Caco-2 (cell line): Measurements from ENCODE around the gene IP6K1. TPM values are rescaled to one million over a fixed set of nuclear protein-coding genes. Genes with fewer than 3 reads are reported as not detected.
A peak's percentile ranks its signal among the peaks of the same experiment; 100 is the strongest.

Source experiments
- BruUV-seq: library from RNA; stranded (reverse); fragments of 400-500 nt; replicated peaks from 2 replicates; lab custom pipeline; 2021; lab: Mats Ljungman, UMichigan
- CTCF ChIA-PET: fragments of 300-600 bp; sonication (Branson Sonifier 250); formaldehyde crosslinking; loops from one replicate; lab custom pipeline; 2022; ENCODE audit warnings: antibody characterized with exemption; lab: Charles Lee
- POLR2A ChIA-PET: fragments of 300-600 bp; sonication (Branson Sonifier 250); formaldehyde crosslinking; loops from one replicate; lab custom pipeline; 2022; ENCODE audit warnings: antibody characterized with exemption; lab: Charles Lee
- DNase-seq, 2 experiments: peaks; one replicate each; pipeline versions ENCODE4 v3.0.0 to v3.0.0-alpha.2; 2020 to 2022
- H3K27me3 ChIP-seq: replicated peaks from 2 replicates; pipeline ENCODE4 v1.6.0; 2011; ENCODE audit warnings: low read length; ENCODE audit not compliant: control insufficient read depth, insufficient read depth
- H3K36me3 ChIP-seq: 2 replicates; pipeline ENCODE4 v1.5.1; 2011; ENCODE audit warnings: low read length; ENCODE audit not compliant: control insufficient read depth, insufficient read depth
- H3K4me1 ChIP-seq: fragments of 250-450 bp; sonication (Bioruptor Pico); 2 replicates; pipeline ENCODE4 v1.5.1; 2020; ENCODE audit warnings: mild to moderate bottlenecking
- H3K4me3 ChIP-seq: 2 replicates; pipeline ENCODE4 v1.5.1; 2011; ENCODE audit warnings: low read depth, mild to moderate bottlenecking, control low read depth, low read length
- H3K9me3 ChIP-seq: fragments of 250-450 bp; sonication (Bioruptor Pico); 2 replicates; pipeline ENCODE4 v1.5.1; 2020; ENCODE audit warnings: mild to moderate bottlenecking, moderate library complexity
- H3K27ac Mint-ChIP-seq: one replicate; pipeline ENCODE4 v1.8.0; 2022; ENCODE audit warnings: mixed read lengths; ENCODE audit not compliant: unreplicated experiment
- H3K27me3 Mint-ChIP-seq: one replicate; pipeline ENCODE4 v1.8.0; 2022; ENCODE audit warnings: mixed read lengths; ENCODE audit not compliant: insufficient read depth, unreplicated experiment
- H3K36me3 Mint-ChIP-seq: one replicate; pipeline ENCODE4 v1.8.0; 2022; ENCODE audit warnings: mild to moderate bottlenecking, mixed read lengths; ENCODE audit not compliant: insufficient read depth, unreplicated experiment
- H3K4me1 Mint-ChIP-seq: one replicate; pipeline ENCODE4 v1.8.0; 2022; ENCODE audit warnings: low read depth, mixed read lengths; ENCODE audit not compliant: unreplicated experiment
- H3K4me3 Mint-ChIP-seq: one replicate; pipeline ENCODE4 v1.8.0; 2022; ENCODE audit warnings: mild to moderate bottlenecking, moderate library complexity, mixed read lengths; ENCODE audit not compliant: unreplicated experiment
- H3K9me3 Mint-ChIP-seq: one replicate; pipeline ENCODE4 v1.8.0; 2022; ENCODE audit warnings: mixed read lengths; ENCODE audit not compliant: unreplicated experiment
- intact Hi-C: fragments of 100-400 bp; cut with micrococcal nuclease; formaldehyde crosslinking; loops from one replicate; pipeline ENCODE4 v1.10.0; 2022; ENCODE audit not compliant: unreplicated experiment
- total RNA-seq: library from RNA; stranded (reverse); gene quantifications from 2 replicates; pipeline ENCODE4 v1.2.3, GENCODE V29; 2022
- TF ChIP-seq, protein P1 (sequence below), 2 experiments: fragments of 200-600 bp in 1 of 2; IDR thresholded peaks; 1 replicate in 1 of 2; 2 replicates in 1 of 2; pipeline versions ENCODE4 v1.5.1 to v1.8.0; 2011 to 2022; ENCODE audit warnings: antibody characterized with exemption in 1 of 2, control low read depth in 1 of 2, inconsistent platforms in 1 of 2, low read depth in 1 of 2, low read length in 1 of 2, mild to moderate bottlenecking in 1 of 2, moderate library complexity in 1 of 2; ENCODE audit not compliant: insufficient read depth in 1 of 2, severe bottlenecking in 1 of 2, unreplicated experiment in 1 of 2

The IP6K1 gene
- total RNA-seq, 1 experiment from 2014 or later, result 35.5 TPM

DNA sequence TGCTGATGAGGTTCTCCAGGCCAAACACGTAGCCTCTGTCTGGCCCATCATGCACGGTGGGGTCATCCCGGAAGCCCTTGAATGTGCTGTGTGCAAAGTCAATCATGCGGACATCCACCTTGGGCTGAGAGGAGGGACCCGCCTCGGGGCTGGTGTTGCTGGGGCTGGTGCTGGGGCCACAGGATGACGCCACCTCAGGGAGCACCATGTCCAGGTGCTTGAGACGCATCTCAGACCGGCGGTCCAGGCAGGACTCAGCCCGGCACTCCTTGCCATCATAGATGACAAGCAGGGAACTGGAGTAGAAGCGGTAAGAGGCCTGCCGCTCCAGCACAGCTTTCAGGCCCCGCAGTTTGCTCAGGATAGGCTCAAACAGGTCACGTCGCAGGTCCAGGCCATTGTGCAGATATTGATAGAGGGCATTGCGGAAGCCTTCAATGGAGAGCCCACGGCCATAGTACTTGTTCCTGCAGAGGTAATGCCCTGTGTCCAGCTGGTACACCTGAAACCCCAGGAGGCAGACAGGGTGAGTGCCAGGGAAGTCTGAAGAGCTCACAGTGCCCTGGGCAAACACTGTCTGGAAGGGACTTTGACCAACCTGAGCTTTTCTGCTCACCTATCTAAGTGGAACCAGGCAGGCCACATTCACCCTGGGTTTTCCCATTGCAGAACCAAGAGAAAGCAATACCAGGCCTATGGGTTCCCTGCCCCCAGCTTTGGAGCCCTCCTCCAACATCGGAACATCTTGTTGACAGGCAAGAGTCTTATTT lies 59.0 kb downstream of the IP6K1 start:
- Histone ChIP-seq H3K27me3 (no peaks in the 10 kb centered on the region), H3K4me1 (peaks cover 9% of the 10 kb centered on the region), H3K9me3 (no peaks in the 10 kb centered on the region), H3K36me3 (peaks cover 3% of the 10 kb centered on the region), H3K4me3 (no peak overlapping the region)
- no peak overlapping the region for H3K27ac Mint-ChIP-seq
- ChIA-PET CTCF (no interaction called here), POLR2A (no interaction called here)
- peaks cover 7% of the 10 kb centered on the region for H3K4me1 Mint-ChIP-seq
- no peaks in the 10 kb centered on the region for H3K9me3 Mint-ChIP-seq
- no peaks in the 10 kb centered on the region for H3K27me3 Mint-ChIP-seq
- TF ChIP-seq, protein P1, sequence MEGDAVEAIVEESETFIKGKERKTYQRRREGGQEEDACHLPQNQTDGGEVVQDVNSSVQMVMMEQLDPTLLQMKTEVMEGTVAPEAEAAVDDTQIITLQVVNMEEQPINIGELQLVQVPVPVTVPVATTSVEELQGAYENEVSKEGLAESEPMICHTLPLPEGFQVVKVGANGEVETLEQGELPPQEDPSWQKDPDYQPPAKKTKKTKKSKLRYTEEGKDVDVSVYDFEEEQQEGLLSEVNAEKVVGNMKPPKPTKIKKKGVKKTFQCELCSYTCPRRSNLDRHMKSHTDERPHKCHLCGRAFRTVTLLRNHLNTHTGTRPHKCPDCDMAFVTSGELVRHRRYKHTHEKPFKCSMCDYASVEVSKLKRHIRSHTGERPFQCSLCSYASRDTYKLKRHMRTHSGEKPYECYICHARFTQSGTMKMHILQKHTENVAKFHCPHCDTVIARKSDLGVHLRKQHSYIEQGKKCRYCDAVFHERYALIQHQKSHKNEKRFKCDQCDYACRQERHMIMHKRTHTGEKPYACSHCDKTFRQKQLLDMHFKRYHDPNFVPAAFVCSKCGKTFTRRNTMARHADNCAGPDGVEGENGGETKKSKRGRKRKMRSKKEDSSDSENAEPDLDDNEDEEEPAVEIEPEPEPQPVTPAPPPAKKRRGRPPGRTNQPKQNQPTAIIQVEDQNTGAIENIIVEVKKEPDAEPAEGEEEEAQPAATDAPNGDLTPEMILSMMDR (IDR thresholded peaks at IDR 0.05; ENCODE audit: insufficient read depth in 1 of 2, low read depth in 1 of 2, low read length in 1 of 2, severe bottlenecking in 1 of 2, unreplicated experiment in 1 of 2), result no peak
- no peak overlapping the region for H3K4me3 Mint-ChIP-seq
- BruUV-seq, result no TSS peak
- H3K36me3 Mint-ChIP-seq, result peaks cover 68% of the 10 kb centered on the region
- intact Hi-C loops, result no loop called here
- DNase-seq, result peak in 1 of 2 experiments; percentile 33

DNA sequence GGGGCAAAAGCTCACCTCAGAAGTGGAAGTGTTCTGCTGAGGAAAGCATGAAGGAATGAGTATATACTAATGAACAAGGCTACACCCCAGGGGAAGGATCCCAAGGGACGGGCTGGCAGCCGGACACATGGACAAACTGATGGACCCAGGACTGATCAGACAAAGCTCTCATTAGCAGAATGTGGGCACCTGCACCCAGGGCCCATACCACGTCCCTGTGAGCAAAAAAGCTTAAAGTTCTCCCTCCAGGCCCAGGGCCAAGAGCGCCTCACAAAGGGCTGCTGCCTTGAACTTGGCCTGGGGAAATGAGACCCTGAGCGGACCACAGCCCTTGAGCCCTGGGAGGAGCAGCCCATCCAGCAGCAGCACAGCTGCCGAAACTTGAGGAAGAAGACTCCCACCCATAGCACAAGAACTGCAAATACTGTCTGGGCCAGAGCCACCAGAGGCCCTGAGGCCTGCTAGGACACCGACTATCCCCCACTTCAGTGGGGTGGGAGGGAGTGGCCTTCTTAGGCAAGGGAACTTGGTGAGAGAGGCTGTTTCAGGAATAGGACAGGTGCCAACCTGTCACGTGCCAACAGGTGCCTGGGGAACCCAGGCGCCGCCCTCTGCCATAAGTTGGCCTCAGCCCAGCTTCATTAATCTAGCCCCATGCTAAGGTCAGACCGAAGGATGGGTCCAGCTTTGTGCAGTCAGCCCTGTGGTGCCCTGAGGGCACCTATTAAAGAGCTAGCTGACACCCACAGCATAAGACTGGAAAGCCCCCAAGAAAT lies 60.2 kb downstream of the IP6K1 start:
- Mint-ChIP-seq H3K4me3 (no peak overlapping the region), H3K9me3 (no peaks in the 10 kb centered on the region), H3K36me3 (peaks cover 72% of the 10 kb centered on the region), H3K4me1 (peaks cover 7% of the 10 kb centered on the region), H3K27ac (no peak overlapping the region), H3K27me3 (no peaks in the 10 kb centered on the region)
- BruUV-seq, result no TSS peak
- Histone ChIP-seq H3K9me3 (no peaks in the 10 kb centered on the region), H3K27me3 (no peaks in the 10 kb centered on the region), H3K4me3 (no peak overlapping the region), H3K36me3 (peaks cover 4% of the 10 kb centered on the region), H3K4me1 (peaks cover 9% of the 10 kb centered on the region)
- TF ChIP-seq, protein P1 (IDR thresholded peaks at IDR 0.05; ENCODE audit: insufficient read depth in 1 of 2, low read depth in 1 of 2, low read length in 1 of 2, severe bottlenecking in 1 of 2, unreplicated experiment in 1 of 2), result no peak
- no peak for DNase-seq
- POLR2A ChIA-PET, result no interaction called here
- CTCF ChIA-PET, result no interaction called here
- intact Hi-C loops, result no loop called here

DNA sequence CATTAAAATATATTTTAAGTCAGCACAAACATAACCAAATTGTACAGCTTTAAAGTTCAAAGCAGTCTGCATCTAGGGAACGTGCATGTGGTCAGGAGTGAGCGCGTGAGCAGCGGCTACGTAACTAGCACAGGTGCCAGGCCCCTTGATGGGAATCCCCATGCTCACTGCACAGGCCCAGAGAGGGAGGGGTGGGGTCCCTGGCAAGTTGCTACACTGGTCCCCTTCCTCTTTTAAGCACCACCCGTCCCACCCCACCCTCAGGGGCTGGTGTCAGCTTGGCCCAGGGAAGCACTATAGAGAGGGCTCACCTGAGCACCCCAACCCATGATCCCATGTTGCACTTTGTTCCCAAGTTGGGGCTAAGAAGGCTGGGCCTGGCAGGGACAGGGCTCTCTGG lies 61.8 kb downstream of the IP6K1 start:
- POLR2A ChIA-PET, result interaction anchor here (0.7 to 1.0 kb wide), 2 partner anchors 57 to 62 kb away, joined by 3 read pairs; partner anchors contain the start of gene IP6K1
- Histone ChIP-seq H3K36me3 (peaks cover 4% of the 10 kb centered on the region), H3K9me3 (no peaks in the 10 kb centered on the region), H3K4me3 (peak overlapping the region; percentile 99), H3K27me3 (no peaks in the 10 kb centered on the region), H3K4me1 (peaks cover 9% of the 10 kb centered on the region)
- Mint-ChIP-seq H3K9me3 (no peaks in the 10 kb centered on the region), H3K27ac (peak overlapping the region; percentile 92), H3K36me3 (peaks cover 74% of the 10 kb centered on the region), H3K27me3 (no peaks in the 10 kb centered on the region), H3K4me1 (peaks cover 7% of the 10 kb centered on the region), H3K4me3 (peak overlapping the region; percentile 79)
- intact Hi-C loops, result loop anchor here (5.0 kb wide), 1 partner anchor 63 kb away; the partner anchor contains the start of gene IP6K1
- peak in 1 of 2 experiments; percentile 34 for DNase-seq
- CTCF ChIA-PET, result interaction anchor here (0.6 to 1.0 kb wide), 2 partner anchors 9 to 23 kb away, joined by 3 to 8 read pairs; no protein-coding TSS in a partner anchor
- TSS peak; percentile 81 for BruUV-seq
- TF ChIP-seq, protein P1 (IDR thresholded peaks at IDR 0.05; ENCODE audit: insufficient read depth in 1 of 2, low read depth in 1 of 2, low read length in 1 of 2, severe bottlenecking in 1 of 2, unreplicated experiment in 1 of 2), result no peak
